Measurements from ENCODE around the gene GALNT18. TPM values are rescaled to one million over a fixed set of nuclear protein-coding genes. Genes with fewer than 3 reads are reported as not detected.

Gene GALNT18
- total RNA-seq, 1 donor from 2014 or later = 46.4 TPM

DNA sequence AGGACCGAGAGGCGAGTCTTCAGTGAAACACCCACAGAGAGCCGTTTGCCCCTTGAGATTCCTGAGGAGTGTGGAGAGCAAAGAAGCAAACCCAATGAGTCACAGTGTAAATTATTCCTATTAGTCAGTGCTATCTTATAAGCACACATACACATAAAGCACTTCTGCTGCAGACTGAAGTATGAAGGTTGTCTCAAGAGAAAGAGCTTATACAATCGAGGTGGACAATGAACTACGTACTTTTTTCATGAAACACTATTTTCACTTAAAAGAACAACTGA lies 37.3 kb downstream of the GALNT18 start:
- Histone ChIP-seq H3K27ac (peak overlapping the region; percentile 65), H3K4me1 (peaks cover 63% of the 10 kb centered on the region), H3K4me3 (no peak overlapping the region), H3K27me3 (ENCODE audit: low read depth) (no peaks in the 10 kb centered on the region), H3K9me3 (no peaks in the 10 kb centered on the region), H3K36me3 (no peaks in the 10 kb centered on the region)
- ATAC-seq (peak; percentile 92 to 97), DNase-seq (no peak)
- TF ChIP-seq, protein P1, sequence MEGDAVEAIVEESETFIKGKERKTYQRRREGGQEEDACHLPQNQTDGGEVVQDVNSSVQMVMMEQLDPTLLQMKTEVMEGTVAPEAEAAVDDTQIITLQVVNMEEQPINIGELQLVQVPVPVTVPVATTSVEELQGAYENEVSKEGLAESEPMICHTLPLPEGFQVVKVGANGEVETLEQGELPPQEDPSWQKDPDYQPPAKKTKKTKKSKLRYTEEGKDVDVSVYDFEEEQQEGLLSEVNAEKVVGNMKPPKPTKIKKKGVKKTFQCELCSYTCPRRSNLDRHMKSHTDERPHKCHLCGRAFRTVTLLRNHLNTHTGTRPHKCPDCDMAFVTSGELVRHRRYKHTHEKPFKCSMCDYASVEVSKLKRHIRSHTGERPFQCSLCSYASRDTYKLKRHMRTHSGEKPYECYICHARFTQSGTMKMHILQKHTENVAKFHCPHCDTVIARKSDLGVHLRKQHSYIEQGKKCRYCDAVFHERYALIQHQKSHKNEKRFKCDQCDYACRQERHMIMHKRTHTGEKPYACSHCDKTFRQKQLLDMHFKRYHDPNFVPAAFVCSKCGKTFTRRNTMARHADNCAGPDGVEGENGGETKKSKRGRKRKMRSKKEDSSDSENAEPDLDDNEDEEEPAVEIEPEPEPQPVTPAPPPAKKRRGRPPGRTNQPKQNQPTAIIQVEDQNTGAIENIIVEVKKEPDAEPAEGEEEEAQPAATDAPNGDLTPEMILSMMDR (IDR thresholded peaks at IDR 0.05) = no peak
- intact Hi-C loops (cut with DNase I) = no loop called here

DNA sequence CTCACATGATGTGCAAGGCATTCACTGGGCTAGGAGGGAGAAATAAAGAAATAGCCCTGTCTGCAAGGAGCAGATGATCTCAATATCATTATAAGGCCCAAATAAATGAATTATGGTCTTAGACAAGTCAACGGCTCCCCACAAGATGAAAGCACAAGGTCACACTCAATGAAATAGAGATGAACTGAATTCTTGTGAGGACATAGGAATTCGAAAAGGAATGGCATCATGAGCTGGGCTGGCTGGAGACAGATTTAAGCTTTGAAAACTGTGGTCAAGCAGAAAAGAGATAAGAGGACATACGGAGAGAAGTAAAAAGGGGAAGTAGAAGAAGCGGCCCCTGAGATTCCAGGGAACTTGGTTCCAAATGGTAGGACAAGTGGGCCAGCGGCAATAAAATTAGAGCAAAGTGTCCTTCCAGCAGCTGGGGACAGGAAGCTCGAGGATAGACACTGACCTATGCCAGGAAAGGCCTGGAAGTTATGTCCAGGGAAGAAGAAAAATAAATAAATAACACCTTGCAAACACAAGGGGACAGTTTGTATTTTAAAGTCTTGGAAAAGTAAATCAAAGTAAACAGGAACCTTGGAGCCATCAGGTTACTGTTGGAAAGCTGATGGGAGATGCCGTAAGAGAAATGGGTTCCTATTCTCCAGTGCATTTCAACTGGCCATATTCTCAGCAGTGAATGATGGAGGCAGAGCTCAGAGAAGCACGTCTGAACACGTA lies 37.8 kb downstream of the GALNT18 start:
- ATAC-seq = peak in 1 of 2 donors; percentile 6
- no peak overlapping the region for H3K4me3 ChIP-seq
- intact Hi-C loops (cut with DNase I) = no loop called here
- H3K27ac ChIP-seq = peak overlapping the region; percentile 65
- no peaks in the 10 kb centered on the region for H3K36me3 ChIP-seq
- TF ChIP-seq, protein P1 (IDR thresholded peaks at IDR 0.05) = no peak
- DNase-seq = no peak
- H3K27me3 ChIP-seq (ENCODE audit: low read depth) = no peaks in the 10 kb centered on the region
- H3K4me1 ChIP-seq = peaks cover 63% of the 10 kb centered on the region
- no peaks in the 10 kb centered on the region for H3K9me3 ChIP-seq

DNA sequence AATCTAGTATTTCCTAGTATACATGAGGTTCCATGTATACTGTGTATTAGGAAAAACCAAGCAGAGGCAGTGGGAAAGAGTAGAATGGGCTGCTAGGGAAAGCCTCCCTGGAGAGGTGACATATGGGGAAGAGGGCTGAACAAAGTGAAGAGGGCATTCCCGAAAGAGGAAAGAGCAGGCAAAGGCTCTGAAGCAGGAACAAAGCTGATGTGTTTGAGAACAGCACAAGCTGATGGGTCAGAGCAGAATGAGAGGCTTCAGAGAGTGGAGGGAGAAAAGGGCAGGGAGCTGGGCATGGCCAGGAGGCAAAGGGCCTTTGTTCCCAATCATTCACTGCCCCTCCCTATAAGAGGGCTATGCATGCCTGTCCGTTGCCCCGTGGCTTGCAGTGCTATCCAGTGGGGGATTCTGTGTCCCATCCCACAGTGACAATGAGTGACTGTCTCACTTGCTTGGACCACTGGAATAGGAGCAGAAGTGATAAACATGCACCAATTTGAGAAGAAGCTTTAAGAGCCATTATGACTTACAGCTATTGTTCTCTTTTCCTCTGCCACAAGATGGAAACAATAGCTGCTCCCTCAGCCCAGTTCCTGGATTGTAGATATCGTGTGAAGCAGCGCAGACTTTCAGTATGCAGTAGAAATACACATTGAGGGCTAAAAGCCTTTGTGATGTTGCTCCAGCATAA lies 39.6 kb downstream of the GALNT18 start:
- intact Hi-C loops (cut with DNase I) = no loop called here
- no peak for ATAC-seq
- DNase-seq = no peak
- Histone ChIP-seq H3K9me3 (no peaks in the 10 kb centered on the region), H3K36me3 (no peaks in the 10 kb centered on the region), H3K27ac (peak overlapping the region; percentile 33), H3K27me3 (ENCODE audit: low read depth) (no peaks in the 10 kb centered on the region), H3K4me3 (no peak overlapping the region), H3K4me1 (peaks cover 79% of the 10 kb centered on the region)
- TF ChIP-seq, protein P1 (IDR thresholded peaks at IDR 0.05) = no peak

DNA sequence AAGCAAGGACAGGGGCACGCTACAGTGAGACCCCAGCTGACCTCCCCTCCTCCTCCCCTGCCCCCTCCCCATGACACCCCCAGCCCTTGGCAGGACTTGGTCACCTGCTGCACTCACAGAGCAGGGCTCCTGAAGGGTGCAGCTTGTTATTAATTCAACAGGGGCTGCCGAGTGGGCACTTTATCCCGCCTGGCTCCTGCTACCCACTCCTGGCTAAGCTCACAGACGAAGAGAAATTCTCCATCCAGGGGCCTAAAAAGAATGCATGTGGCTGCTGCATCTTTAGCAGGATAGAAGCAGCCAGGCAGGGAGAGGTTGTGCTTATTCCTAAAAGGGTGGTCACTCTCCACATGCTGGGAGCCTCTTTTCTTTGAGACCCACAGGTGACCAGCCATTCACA lies 40.3 kb downstream of the GALNT18 start:
- H3K4me1 ChIP-seq = peaks cover 85% of the 10 kb centered on the region
- intact Hi-C loops (cut with DNase I) = no loop called here
- DNase-seq (no peak), ATAC-seq (no peak)
- TF ChIP-seq, protein P1 (IDR thresholded peaks at IDR 0.05) = no peak
- H3K36me3 ChIP-seq = no peaks in the 10 kb centered on the region
- H3K27ac ChIP-seq = peak overlapping the region; percentile 33
- no peaks in the 10 kb centered on the region for H3K9me3 ChIP-seq
- H3K27me3 ChIP-seq (ENCODE audit: low read depth) = no peaks in the 10 kb centered on the region
- no peak overlapping the region for H3K4me3 ChIP-seq

DNA sequence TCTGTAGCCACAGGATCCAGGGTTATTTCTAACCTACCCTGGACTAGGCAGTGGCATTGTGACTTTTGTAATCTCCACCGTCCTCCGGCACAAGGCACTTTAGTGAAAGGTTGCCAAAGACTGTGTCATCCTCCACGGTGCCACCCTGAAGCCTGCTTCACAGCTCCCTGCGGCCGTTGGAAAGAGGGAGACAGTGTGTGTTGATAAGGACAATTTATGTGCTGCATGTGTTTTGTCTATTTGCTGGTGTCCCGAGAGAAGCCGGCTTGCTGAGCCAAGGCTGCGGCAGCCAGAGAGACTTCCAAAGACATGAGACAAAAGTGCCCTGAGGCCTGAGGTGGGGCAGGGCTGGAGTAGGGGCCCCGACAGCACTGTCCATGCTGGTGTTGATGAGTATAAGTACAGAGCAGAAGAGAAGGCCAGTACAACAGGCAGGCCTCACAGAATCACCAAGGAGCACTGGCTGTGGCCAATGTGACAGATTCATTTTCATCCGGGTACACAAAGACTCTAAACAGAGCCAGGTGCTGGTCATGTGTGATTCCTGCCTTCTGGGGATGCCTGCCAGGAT lies 40.9 kb downstream of the GALNT18 start:
- H3K27ac ChIP-seq = peak overlapping the region; percentile 31

More for the DNA sequence above, 40.9 kb downstream of the GALNT18 start:
- no peaks in the 10 kb centered on the region for H3K9me3 ChIP-seq
- H3K36me3 ChIP-seq = no peaks in the 10 kb centered on the region
- ATAC-seq (no peak), DNase-seq (no peak)
- TF ChIP-seq, protein P1 (IDR thresholded peaks at IDR 0.05) = no peak
- intact Hi-C loops (cut with DNase I) = no loop called here
- peaks cover 91% of the 10 kb centered on the region for H3K4me1 ChIP-seq
- H3K4me3 ChIP-seq = no peak overlapping the region
- no peaks in the 10 kb centered on the region for H3K27me3 ChIP-seq (ENCODE audit: low read depth)
